Ramos (cell line): ENCODE results near the gene SLC25A51.
"Not testable (repeated sequence)": the region's sequence is repeated elsewhere in the genome, so short reads cannot be mapped to it uniquely, and the experiment has no call there.

Source experiments
- in situ Hi-C: fragments of 300-500 bp; cut with MboI; formaldehyde crosslinking; loops from one replicate; pipeline ENCODE4 v1.14.3; 2022; ENCODE audit warnings: low sequenced_read_pairs; ENCODE audit not compliant: unreplicated experiment

The SLC25A51 gene

GRCh38 chr9:37908698-37909186, 4.8 kb upstream of the SLC25A51 start:
- in situ Hi-C loops, result loop anchor here (10.0 kb wide), 1 partner anchor 434 kb away; no protein-coding TSS in a partner anchor

GRCh38 chr9:37908283-37908682, 4.4 kb upstream of the SLC25A51 start:
- in situ Hi-C loops, result loop anchor here (10.0 kb wide), 1 partner anchor 433 kb away; no protein-coding TSS in a partner anchor

GRCh38 chr9:37906312-37907239, 2.6 kb upstream of the SLC25A51 start:
- in situ Hi-C loops, result loop anchor here (10.0 kb wide), 1 partner anchor 432 kb away; no protein-coding TSS in a partner anchor

GRCh38 chr9:37905776-37906175, 1.8 kb upstream of the SLC25A51 start:
- in situ Hi-C loops, result loop anchor here (10.0 kb wide), 1 partner anchor 431 kb away; no protein-coding TSS in a partner anchor

GRCh38 chr9:37905131-37905505, 1.2 kb upstream of the SLC25A51 start:
- in situ Hi-C loops, result loop anchor here (10.0 kb wide), 1 partner anchor 430 kb away; no protein-coding TSS in a partner anchor

- in situ Hi-C loops, result loop anchor here (10.0 kb wide), 1 partner anchor 430 kb away; no protein-coding TSS in a partner anchor
Measured at GRCh38 chr9:37904445-37905130, 661 bp upstream of the SLC25A51 start.

- in situ Hi-C loops, result loop anchor here (10.0 kb wide), 1 partner anchor 428 kb away; no protein-coding TSS in a partner anchor
Measured at GRCh38 chr9:37902796-37903646, 906 bp downstream of the SLC25A51 start.

GRCh38 chr9:37902131-37902530, 1.8 kb downstream of the SLC25A51 start:
- in situ Hi-C loops, result loop anchor here (10.0 kb wide), 1 partner anchor 427 kb away; no protein-coding TSS in a partner anchor

GRCh38 chr9:37899041-37899440, 4.9 kb downstream of the SLC25A51 start:
- in situ Hi-C loops, result no loop called here

GRCh38 chr9:37897665-37898064, 6.3 kb downstream of the SLC25A51 start:
- in situ Hi-C loops, result no loop called here

- in situ Hi-C loops, result no loop called here
Measured at GRCh38 chr9:37892063-37892462, 11.9 kb downstream of the SLC25A51 start.

GRCh38 chr9:37891042-37891441, 12.9 kb downstream of the SLC25A51 start:
- in situ Hi-C loops, result not testable (repeated sequence)

GRCh38 chr9:37889536-37889935, 14.4 kb downstream of the SLC25A51 start:
- in situ Hi-C loops, result no loop called here

- in situ Hi-C loops, result not testable (repeated sequence)
Measured at GRCh38 chr9:37887977-37888583, 15.8 kb downstream of the SLC25A51 start.

GRCh38 chr9:37880916-37881479, 22.9 kb downstream of the SLC25A51 start:
- in situ Hi-C loops, result no loop called here

GRCh38 chr9:37876376-37876775, 27.6 kb downstream of the SLC25A51 start:
- in situ Hi-C loops, result no loop called here

GRCh38 chr9:37873955-37874354, 30.0 kb downstream of the SLC25A51 start:
- in situ Hi-C loops, result no loop called here

GRCh38 chr9:37870799-37871176, 33.1 kb downstream of the SLC25A51 start:
- in situ Hi-C loops, result no loop called here
